Peyer's patch (tissue), 4 donors: ENCODE data around the gene CEBPB.

Experiments
- CTCF ChIP-seq, 6 experiments: fragments of 450-650 bp in 4 of 6; fragments of 200-600 bp in 2 of 6; sonication (generic) in 1 of 6; IDR thresholded peaks; one replicate each; pipeline ENCODE4 v1.5.1; 2017 to 2019; ENCODE audit warnings: antibody characterized with exemption in 6 of 6, mild to moderate bottlenecking in 3 of 6, moderate library complexity in 1 of 6
- POLR2A ChIP-seq, 2 donors: fragments of 450-650 bp; IDR thresholded peaks; one replicate each; pipeline ENCODE4 v1.5.1; 2017; ENCODE audit warnings: antibody characterized with exemption in 2 of 2, mild to moderate bottlenecking in 2 of 2, moderate library complexity in 2 of 2

DNA sequence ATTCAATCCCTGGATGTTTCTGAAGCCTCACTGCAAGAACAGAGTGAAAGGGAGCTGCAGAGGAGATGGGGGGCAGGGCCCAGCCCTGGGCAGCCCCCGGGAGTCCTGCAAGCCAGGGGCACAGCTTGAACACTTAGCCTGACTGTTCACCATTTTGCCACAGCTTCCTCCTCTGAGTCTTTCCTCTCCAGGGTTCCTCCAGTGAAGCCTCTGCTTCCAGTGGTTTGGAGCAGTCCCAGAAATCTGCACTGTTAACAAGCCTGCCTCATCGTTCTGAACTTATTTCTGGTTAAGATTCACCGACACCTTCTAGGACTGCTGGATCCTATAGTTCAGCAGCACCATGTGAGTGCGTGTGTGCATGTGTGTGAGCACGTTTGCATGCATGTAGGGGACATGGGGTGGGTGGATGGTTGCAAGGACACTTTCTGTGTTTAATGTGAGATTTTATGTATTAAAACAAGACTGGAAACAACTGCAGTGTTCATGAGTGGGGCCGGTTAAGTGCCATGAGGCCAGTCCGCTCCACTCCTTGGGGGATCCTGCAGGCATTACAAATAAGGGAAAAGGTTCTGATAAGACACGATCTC, 24.6 kb downstream of the CEBPB start:
- no peak for TF ChIP-seq CTCF (IDR thresholded peaks at IDR 0.05)
- no peak for TF ChIP-seq POLR2A (IDR thresholded peaks at IDR 0.05)
